ENCODE results near the gene CCDC85B.
A peak's percentile ranks its signal among the peaks of the same experiment; 100 is the strongest.

DNA sequence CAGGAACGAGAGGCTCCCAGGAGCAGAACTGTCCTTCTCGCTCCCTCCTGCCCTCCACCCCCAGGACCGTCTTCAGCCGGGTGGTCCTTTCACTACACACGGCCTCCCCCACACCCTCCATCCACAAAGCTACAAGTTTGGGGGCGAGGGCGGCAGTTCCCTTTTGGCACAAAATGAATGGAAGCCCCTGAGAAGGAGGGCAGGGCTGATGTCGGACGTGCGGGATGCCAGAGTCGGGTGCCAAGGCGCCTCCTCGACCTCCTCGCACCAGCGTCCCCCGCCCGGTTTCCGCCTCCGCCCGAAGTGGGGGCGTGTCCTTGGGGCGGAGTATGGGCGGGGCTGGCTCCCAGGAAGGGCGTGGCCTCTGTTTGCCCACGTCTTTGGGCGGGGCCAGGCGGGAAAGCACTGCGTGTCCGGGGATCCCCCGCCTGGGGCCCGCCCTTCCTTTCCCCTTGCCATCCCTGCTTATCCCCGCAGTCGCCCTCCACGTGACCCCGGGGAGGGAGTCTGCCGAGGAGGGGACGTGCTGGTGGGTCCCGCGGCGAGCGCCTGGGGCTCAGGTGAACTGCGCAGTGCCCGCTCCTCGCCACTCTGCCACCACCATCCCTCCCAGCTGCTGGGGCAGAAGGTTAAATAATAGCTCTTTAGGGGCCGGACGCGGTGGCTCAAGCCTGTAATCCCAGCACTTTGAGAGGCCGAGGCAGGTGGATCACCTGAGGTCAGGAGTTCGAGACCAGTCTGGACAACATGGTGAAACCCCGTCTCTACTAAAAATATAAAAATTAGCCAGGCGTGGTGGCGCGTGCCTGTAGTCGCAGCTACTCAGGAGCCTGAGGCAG, 16.9 kb upstream of the CCDC85B start:
- TF ChIP-seq POLR2AphosphoS5 (IDR thresholded peaks at IDR 0.05) (peak; percentile 94 to 98 (median 96)), POLR2A (IDR thresholded peaks at IDR 0.05) (peak in 1 of 3 donors; percentile 43)
- TF ChIP-seq, protein P1, sequence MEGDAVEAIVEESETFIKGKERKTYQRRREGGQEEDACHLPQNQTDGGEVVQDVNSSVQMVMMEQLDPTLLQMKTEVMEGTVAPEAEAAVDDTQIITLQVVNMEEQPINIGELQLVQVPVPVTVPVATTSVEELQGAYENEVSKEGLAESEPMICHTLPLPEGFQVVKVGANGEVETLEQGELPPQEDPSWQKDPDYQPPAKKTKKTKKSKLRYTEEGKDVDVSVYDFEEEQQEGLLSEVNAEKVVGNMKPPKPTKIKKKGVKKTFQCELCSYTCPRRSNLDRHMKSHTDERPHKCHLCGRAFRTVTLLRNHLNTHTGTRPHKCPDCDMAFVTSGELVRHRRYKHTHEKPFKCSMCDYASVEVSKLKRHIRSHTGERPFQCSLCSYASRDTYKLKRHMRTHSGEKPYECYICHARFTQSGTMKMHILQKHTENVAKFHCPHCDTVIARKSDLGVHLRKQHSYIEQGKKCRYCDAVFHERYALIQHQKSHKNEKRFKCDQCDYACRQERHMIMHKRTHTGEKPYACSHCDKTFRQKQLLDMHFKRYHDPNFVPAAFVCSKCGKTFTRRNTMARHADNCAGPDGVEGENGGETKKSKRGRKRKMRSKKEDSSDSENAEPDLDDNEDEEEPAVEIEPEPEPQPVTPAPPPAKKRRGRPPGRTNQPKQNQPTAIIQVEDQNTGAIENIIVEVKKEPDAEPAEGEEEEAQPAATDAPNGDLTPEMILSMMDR (IDR thresholded peaks at IDR 0.05 in 8 of 11, conservative IDR thresholded peaks at IDR 0.05 in 3 of 11): peak in 2 of 11 experiments; percentile 8 to 51

Data from spleen (tissue), 7 donors.